ENCODE data around the gene ZNF212. TPM values are rescaled to one million over a fixed set of nuclear protein-coding genes. Genes with fewer than 3 reads are reported as not detected.

The ZNF212 gene
- total RNA-seq, 1 donor from 2014 or later: 5.5 TPM

DNA sequence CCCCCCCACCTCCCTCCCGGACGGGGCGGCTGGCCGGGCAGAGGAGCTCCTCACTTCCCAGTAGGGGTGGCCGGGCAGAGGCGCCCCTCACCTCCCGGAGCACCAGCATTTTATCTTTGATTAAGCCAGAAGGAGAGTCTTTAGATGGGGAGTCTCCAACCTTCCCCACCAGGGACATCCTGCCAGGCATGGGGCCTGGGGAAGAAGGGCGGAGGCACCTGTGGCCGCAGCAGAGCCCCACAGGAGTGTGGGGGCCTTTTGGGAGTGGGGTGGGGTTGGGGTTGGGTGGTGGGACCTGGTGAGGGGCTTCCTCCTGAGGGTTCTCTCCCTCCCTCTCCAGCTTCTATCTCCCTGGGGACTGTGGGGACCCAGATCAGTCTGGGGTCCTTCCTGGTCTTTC, 40.7 kb downstream of the ZNF212 start:
- intact Hi-C loops (cut with DNase I): no loop called here
- ATAC-seq (ENCODE audit: poor library complexity) (no peak), DNase-seq (no peak)

DNA sequence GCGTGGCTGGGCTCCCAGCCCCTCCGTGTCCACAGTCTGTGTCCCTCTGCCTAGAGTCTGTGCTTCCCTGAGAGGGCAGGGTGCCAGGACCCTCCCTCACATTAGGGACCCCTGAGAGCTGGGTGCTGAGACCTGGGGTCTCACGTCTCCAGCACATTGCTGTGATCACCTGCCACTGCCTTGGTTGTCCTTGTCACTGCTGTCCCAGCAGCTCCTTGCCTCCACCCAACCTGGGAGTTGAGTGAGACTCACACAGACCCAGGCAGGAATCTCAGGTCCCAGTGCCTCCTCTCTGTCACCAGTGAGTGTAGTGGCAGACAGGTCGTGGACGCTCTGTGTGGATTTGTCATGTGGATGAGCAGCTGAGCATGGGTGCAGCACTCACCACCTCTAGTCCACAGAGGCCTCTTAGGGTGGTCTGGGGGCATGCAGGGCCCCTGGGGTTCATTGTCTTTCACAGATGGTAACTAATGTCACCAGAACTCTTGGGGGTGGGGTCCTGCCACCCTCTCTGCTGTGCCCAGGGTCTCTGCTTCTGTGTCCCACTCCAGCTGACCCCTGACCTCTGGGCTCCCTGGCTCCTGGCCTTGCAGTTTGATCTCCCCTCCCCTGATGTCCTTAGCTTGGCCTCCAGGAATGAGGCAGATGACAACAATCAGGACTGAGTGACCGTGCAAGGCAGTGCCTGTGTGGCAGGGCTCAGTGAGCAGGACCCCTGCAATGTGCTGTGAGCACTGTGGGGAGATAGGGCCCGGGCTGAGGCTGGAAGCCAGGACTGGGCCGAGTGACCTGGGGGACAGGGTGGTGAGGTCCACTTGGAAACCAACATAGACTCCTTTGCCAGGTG, 41.4 kb downstream of the ZNF212 start:
- ATAC-seq (ENCODE audit: poor library complexity) (no peak), DNase-seq (no peak)
- intact Hi-C loops (cut with DNase I): no loop called here

DNA sequence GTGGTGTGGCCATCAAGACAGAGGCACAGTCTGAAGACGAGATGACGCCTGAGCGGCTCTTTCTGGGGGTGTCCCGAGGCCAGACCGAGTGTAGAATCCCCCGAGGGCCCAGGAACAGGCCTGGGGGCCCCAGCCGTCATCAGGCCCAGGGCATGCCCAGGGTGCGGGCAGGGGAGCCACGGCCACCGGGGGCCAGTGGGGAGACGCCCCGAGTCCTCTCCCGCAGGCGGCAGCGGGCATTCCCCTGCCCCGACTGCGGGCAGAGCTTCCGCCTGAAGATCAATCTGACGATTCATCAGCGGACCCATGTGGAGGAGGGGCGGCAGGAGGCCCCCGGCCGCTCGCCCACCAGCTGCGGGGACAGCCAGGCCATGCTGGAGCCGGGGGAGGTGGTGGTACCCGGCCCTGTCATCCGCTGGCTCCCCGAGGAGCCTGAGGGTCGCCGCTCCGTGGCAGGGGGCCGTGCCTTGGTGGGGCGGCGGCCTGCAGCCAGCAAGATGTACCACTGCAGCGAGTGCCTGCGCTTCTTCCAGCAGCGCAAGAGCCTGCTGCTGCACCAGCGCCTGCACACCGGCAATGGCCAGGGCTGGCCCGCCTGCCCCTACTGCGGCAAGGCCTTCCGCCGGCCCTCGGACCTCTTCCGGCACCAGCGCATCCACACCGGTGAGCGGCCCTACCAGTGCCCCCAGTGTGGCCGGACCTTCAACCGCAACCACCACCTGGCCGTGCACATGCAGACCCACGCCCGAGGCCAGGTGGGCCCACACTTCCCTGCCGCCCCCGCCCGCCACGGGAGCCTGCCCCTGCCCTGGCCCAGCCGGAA, 42.3 kb downstream of the ZNF212 start:
- intact Hi-C loops (cut with DNase I): no loop called here
- no peak for DNase-seq
- ATAC-seq (ENCODE audit: poor library complexity): no peak

DNA sequence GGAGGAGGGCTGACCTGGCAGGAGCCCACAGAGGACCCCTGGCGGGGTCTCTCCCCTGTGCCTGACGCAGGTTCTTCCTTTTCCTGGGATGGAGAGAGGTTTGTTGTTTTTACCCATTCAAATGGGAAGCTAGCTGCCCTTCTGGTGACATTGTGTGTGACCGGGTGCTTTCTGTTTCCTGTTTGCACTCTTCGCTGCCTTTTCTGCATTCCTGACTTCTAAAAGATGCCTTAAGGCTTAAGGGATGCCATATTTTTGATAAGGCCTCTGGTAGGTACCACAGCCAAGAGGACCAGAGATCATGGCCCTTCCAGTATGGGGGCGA, 42.8 kb downstream of the ZNF212 start:
- no peak for ATAC-seq (ENCODE audit: poor library complexity)
- no peak for DNase-seq
- intact Hi-C loops (cut with DNase I): no loop called here

DNA sequence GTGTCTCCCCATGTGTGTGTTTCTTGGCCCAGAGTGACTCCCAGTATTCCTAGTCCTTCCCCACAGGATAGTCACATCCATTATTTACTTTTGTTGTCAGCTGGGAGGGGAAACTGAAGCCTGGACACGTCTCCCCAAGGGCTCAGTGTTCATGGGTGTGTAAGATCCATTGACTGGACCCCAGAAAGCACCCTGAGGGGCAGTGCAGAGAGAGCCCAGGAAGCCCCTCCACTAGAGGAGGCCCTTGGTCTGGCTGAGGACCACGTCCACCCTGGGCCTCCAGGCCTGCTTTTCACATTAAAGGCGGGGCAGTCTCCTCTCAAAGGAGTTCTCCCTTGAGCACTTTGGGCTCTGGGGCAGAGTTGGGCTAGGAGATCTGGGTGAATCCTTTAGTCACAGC, 43.9 kb downstream of the ZNF212 start:
- DNase-seq (no peak), ATAC-seq (ENCODE audit: poor library complexity) (no peak)
- intact Hi-C loops (cut with DNase I): no loop called here

DNA sequence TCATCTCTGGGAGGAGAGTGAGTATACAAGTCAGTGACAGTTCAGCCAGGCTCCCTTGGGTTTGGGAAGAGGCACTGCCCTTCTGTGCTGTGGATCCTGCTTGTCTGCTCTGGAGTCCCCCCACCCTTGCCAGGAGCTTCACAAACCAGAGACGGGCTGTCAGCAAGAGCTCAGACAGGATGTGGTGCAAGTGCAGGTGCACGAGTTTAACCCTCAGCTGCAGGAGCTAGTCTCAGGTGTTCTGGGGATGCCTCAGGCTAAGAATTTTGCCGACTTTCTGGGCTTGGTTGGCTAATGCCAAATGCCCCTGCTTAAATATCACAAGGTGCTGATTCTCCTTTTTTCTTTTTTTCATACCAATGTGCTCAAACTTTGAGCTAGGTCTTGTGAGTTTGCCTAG, 44.9 kb downstream of the ZNF212 start:
- intact Hi-C loops (cut with DNase I): no loop called here
- ATAC-seq (ENCODE audit: poor library complexity) (no peak), DNase-seq (no peak)

DNA sequence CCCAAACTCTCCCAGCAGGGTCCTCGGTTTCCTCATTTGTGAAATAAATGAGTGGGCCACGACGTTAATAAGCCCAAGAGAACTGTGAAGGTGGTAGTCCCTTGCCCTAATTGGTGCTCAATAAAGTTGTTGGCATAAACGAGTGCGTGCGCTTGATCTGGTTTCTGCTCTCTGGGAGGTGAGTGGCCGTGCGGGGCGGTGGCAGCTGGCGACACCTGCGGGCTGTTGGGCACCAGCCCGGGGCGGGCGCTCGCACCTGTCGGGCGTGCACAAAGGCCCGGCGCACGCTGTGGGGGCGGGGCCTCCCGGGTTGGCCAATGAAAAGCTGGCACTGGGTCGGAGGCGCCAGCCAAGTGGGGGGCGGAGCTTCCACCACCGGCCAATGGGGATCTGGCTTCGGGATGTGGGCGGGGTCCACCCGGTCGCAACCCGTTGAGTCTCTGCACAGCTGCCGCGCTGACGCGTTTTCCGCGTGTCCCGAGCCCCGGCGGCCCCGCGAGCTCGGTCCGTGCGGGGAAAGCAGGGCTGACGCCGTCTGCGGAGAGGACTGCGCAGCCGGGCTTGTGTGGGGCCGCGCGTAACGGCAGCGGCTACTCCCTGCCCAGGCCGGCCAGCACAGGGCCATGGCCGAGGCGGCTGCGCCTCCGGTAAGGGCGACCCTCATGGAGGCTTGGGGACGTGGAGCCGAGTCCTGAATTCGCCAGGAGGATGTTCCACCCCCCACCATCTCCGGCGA, 45.6 kb downstream of the ZNF212 start:
- ATAC-seq (ENCODE audit: poor library complexity) (peak; percentile 99), DNase-seq (peak; percentile 97)
- intact Hi-C loops (cut with DNase I): no loop called here

DNA sequence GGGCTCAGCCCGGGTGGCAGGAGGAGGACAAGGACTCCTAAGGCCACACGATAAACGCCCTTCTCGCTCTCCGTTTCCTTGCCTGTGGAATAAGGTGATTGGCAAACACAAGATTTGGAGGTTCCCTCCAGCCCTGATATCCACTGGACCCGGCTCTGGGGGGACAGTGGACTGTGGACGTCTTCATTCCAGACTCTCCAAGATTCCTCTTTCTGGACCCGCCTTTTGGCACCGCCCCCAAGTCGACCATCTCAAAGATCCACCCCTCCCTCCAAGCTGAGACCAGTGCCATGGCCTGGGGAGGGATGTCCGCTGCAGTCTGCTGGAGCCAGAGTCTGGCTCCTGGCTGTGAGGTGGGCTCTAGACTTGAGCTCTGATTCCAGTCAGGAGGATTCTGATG, 46.2 kb downstream of the ZNF212 start:
- ATAC-seq (ENCODE audit: poor library complexity) (peak; percentile 19), DNase-seq (peak; percentile 64)
- intact Hi-C loops (cut with DNase I): no loop called here

DNA sequence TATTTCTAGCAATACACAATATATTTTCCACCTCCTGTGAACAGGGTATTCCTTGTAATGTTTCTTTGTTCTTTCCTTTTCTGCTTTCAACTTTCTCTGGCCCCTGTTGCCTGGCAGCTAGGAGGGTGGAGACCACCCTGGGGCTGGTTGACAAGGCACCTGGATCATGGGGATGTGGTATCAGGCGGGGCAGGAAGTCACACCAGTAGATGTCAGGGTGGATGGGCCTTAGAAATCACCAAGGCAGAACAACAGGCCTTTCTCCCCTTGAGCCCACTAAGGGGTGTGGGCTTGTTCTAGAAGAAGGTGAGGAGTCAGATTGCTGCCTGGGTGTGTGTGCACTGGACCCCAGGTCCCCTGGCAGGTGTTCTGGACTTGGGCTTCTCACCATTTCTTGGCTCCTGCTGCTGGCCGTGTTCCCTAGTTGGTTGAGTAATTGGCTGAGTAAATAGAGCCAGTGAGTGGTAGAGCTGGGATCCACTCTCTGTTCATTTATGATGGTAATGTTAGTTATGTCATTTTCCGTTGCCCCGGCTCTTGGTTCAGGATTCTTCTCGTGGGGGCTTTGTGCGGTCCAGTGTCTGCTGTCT, 47.5 kb downstream of the ZNF212 start:
- DNase-seq (no peak), ATAC-seq (ENCODE audit: poor library complexity) (no peak)
- intact Hi-C loops (cut with DNase I): no loop called here

DNA sequence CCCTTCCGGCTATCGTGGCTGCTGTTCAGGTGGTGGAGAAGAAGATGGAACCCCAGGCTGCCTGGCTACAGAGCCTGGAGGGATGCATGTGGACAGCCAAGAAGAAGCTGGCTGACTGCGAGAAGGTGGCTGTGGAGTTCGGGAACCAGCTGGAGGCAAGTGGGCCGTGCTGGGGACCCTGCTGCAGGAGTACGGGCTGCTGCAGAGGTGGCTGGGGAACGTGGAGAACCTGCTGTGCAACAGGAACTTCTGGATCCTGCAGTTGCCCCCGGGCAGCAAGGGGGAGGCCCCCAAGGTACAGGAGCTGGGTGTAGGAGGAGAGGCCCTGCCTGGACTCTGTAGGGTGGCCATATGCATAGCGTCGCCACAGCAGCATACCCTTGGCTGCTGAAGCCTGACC, 48.2 kb downstream of the ZNF212 start:
- intact Hi-C loops (cut with DNase I): no loop called here
- no peak for ATAC-seq (ENCODE audit: poor library complexity)
- no peak for DNase-seq

DNA sequence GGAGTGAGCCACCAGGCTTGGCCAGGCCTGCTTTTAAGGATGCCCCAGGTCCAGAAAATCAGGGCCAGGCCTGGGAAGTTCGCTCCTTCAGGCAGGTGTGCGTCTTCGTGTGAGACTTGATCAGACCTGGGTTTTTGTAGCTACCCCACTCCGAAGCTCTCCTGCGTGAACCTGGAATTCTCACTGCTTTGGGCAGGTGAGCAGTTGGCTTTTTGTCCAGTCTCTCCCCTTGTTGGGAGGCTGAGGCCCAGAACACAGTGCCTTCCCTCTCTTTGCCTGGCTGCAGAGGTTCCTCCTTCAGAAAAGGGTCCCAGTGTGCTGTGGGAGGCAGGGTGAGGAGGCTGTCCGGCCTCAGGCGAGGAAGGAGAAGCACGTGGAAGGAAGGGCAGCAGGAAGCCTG, 49.8 kb downstream of the ZNF212 start:
- intact Hi-C loops (cut with DNase I): no loop called here
- no peak for DNase-seq
- no peak for ATAC-seq (ENCODE audit: poor library complexity)

DNA sequence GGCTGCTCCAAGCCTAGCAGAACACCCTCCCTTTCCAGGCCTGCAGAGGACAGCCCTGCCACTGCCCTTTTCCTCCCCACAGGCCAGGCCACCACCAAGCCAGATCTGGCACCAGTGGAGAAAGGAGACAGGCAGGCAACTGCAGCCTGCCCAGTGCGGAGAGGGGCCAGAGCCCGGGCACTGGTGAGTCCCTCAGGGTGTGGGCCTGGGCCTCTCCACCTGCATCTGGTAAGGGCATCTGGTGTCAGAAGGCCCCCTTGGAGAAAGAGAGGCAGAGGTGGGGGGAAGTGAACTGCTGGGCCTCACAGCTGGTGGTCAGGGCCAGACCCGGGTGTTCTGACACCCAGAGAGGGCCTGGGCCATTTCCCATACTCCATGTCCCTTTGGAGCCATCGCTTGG, 50.4 kb downstream of the ZNF212 start:
- DNase-seq (no peak), ATAC-seq (ENCODE audit: poor library complexity) (no peak)
- intact Hi-C loops (cut with DNase I): no loop called here

DNA sequence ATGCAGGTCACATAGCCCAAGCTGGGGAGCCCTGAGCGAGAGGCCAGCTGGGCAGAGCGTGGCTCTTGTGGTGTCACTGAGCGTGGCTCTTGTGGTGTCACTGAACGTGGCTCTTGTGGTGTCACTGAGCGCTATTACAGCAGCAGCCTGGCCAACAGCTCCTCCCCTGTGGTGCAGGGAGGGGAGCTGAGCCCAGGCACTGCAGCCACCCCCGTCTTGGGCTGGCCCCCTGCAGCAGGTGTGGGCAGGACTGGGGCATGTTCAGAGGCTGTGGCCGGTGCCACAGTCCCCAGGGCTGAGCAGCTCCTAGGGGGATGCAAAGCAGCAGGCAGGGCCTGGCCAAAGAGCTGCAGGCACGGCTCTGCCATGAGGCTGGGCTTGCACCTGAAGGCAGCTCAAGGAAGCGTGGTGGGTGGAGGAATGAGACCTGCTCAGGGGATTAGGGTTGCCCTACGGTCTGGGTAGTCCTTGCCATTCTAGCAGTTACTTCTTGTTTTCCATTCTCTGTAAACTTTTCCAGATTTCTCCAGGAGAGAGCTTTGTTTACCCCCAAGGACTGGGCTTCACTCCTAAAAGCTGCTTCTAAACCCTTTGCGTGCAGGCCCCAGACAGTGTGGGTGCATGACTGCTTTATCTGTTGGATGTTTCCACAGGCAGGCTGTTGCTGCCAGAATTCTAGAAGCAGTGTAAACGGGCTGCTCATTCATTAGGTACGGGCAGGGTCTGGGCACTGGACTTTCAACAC, 51.8 kb downstream of the ZNF212 start:
- ATAC-seq (ENCODE audit: poor library complexity) (peak; percentile 79), DNase-seq (no peak)
- intact Hi-C loops (cut with DNase I): no loop called here

DNA sequence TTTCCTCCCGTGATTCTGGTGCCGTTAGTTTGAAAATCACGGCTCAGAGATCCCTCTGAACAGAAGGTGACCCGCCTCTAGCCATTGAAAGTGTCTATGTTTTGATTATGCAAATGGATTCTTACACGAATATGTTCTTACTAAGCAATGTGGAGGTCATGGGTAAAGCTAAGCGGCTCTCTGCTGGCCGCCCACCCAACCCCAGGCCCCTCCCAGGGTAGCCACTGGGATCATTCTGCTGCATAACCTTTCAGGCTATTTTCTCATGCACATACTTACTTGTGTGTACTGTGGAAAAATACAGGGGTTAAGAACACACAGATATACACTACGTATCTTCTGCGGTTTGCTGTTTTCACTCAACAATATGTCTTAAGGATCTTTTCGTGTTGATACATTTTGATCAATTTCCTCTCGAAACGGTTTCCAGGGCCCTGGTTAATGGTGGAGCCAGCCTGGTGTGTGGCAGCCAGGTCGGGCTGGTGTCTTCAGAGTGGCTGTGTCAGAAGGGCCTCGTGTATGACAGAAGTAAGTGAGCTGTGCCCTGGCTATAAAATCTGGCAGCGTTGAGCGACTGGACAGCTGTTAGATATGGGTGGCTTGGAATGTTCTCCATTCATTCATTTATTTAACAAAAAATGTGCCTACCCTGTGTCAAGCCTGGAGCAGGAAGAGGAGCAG, 52.5 kb downstream of the ZNF212 start:
- intact Hi-C loops (cut with DNase I): no loop called here
- DNase-seq (no peak), ATAC-seq (ENCODE audit: poor library complexity) (no peak)

DNA sequence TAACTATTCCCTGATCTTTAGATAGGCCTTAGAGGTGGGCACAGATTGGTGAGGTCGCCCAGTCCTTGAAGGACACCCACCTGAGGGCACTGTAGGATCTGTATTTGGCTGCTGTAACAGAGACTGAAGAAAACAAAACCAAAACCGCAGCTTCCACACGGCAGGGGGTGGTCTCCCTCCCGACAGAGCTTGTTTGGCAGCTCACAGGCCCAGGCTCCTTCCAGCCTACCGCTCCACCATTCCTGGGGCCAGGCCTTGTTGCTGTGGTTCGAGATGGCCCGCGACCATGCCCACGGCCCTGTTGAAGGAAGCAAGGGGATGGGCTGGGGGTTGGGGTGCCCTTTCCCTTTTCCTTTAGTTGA, 53.0 kb downstream of the ZNF212 start:
- intact Hi-C loops (cut with DNase I): no loop called here
- ATAC-seq (ENCODE audit: poor library complexity): no peak
- no peak for DNase-seq

DNA sequence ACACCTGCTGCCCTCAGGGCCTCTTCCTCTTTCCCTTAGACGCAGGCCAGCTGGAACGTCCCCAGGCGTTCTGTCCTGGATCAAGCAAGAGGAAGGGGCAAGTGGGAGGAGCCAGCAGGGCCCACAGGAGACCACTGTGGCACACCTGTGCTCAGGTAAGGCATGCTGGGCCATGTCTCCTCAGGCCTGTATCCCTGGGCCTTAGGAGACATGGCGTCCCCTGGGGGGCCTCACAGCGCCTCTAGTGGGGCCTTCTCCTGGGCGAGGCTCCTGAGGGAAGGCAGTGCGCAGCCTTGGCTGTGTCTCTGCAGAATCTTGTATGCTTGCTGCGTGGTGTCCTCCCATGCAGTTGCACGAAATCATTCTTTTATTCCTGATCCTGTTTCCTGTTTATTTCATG, 53.9 kb downstream of the ZNF212 start:
- DNase-seq (no peak), ATAC-seq (ENCODE audit: poor library complexity) (no peak)
- intact Hi-C loops (cut with DNase I): no loop called here

DNA sequence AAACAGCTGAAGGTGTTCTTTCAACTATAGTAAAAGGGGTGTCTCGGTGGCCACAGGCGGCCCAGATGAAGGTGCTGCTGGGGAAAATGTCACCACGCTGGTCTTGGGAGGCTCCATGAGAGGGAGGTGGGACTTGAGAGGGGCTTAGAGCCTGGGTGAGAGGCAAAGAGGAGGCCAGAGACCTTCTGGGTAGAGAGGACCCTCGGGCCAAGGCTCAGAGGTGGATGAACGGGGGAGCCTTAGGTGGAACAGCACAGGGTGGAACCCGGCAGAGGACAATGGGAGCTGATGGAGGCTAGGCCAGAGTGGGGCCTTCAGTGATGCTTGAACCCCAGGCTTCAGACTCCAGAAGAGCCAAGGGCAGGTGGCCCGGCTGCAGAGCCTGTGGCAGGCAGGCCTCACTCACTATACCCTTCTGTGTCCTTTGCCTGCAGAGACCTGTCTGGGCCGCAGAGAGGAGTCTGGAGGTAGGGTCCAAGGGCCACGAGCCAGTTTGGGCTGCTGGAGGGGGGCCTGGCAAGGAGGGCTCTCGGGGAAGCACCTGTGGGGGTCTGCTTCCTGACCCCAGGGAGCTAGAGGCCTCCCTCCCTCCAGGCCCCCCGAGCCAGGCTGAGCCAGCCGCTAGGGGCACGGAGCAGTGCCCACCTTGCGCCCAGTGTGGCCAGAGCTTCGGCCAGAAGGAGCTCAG, 54.6 kb downstream of the ZNF212 start:
- intact Hi-C loops (cut with DNase I): no loop called here
- DNase-seq (no peak), ATAC-seq (ENCODE audit: poor library complexity) (no peak)

Measured in Right ventricle myocardium superior (tissue), 1 donor.